ENCODE measurements around the gene RRP1B. TPM values are rescaled to one million over a fixed set of nuclear protein-coding genes. Genes with fewer than 3 reads are reported as not detected.
A peak's percentile ranks its signal among the peaks of the same experiment; 100 is the strongest.

The RRP1B gene
- total and polyA plus RNA-seq, 11 donors = 3.6 to 16.1 (median 9.5) TPM

- H3K9me3 ChIP-seq = no peaks in the 10 kb centered on the region
- H3K4me1 ChIP-seq = peaks cover 0 to 46% (median 29%) of the 10 kb centered on the region in 12 donors
- H3K27me3 ChIP-seq = no peaks in the 10 kb centered on the region
- peaks cover 0 to 27% (median 5%) of the 10 kb centered on the region in 9 donors for H3K36me3 ChIP-seq
- no peak overlapping the region for H3K4me3 ChIP-seq
- no peak overlapping the region for H3K27ac ChIP-seq
- 74 to 87% (median 80%) methylated on average over 20 to 25 of the region's 25 CpGs for WGBS, 4 donors
- DNase-seq (no peak), ATAC-seq (peak in 2 of 4 donors; percentile 2 to 6)
- TF ChIP-seq POLR2A (IDR thresholded peaks at IDR 0.05) = no peak
- TF ChIP-seq, protein P1, sequence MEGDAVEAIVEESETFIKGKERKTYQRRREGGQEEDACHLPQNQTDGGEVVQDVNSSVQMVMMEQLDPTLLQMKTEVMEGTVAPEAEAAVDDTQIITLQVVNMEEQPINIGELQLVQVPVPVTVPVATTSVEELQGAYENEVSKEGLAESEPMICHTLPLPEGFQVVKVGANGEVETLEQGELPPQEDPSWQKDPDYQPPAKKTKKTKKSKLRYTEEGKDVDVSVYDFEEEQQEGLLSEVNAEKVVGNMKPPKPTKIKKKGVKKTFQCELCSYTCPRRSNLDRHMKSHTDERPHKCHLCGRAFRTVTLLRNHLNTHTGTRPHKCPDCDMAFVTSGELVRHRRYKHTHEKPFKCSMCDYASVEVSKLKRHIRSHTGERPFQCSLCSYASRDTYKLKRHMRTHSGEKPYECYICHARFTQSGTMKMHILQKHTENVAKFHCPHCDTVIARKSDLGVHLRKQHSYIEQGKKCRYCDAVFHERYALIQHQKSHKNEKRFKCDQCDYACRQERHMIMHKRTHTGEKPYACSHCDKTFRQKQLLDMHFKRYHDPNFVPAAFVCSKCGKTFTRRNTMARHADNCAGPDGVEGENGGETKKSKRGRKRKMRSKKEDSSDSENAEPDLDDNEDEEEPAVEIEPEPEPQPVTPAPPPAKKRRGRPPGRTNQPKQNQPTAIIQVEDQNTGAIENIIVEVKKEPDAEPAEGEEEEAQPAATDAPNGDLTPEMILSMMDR (IDR thresholded peaks at IDR 0.05) = no peak
- intact Hi-C loops (cut with DNase I) = no loop called here
Measured at GRCh38 chr21:43734131-43734927, 75.0 kb downstream of the RRP1B start.

- Histone ChIP-seq H3K27ac (no peak overlapping the region), H3K36me3 (peaks cover 0 to 30% (median 5%) of the 10 kb centered on the region in 9 donors), H3K4me1 (peaks cover 0 to 40% (median 25%) of the 10 kb centered on the region in 12 donors), H3K27me3 (no peaks in the 10 kb centered on the region), H3K4me3 (no peak overlapping the region), H3K9me3 (no peaks in the 10 kb centered on the region)
- WGBS, 4 donors = 48 to 56% (median 52%) methylated on average over 9 of the region's 9 CpGs
- intact Hi-C loops (cut with DNase I) = no loop called here
- DNase-seq = no peak
- TF ChIP-seq, protein P1 (IDR thresholded peaks at IDR 0.05) = no peak
- TF ChIP-seq POLR2A (IDR thresholded peaks at IDR 0.05) = no peak
- peak in 2 of 4 donors; percentile 21 for ATAC-seq
Measured at GRCh38 chr21:43734928-43735229, 75.5 kb downstream of the RRP1B start.

- Histone ChIP-seq H3K36me3 (peaks cover 0 to 30% (median 5%) of the 10 kb centered on the region in 9 donors), H3K4me1 (peaks cover 0 to 40% (median 25%) of the 10 kb centered on the region in 12 donors), H3K27ac (no peak overlapping the region), H3K9me3 (no peaks in the 10 kb centered on the region), H3K27me3 (no peaks in the 10 kb centered on the region), H3K4me3 (no peak overlapping the region)
- intact Hi-C loops (cut with DNase I) = no loop called here
- TF ChIP-seq POLR2A (IDR thresholded peaks at IDR 0.05) = no peak
- TF ChIP-seq, protein P1 (IDR thresholded peaks at IDR 0.05) = no peak
- 87 to 92% (median 88%) methylated on average over 18 to 22 of the region's 22 CpGs for WGBS, 4 donors
- ATAC-seq = peak in 1 of 4 donors; percentile 1
- DNase-seq = no peak
Measured at GRCh38 chr21:43735236-43736091, 76.1 kb downstream of the RRP1B start.
